WTC11 (cell line): ENCODE results near the gene RNF151. TPM values are rescaled to one million over a fixed set of nuclear protein-coding genes. Genes with fewer than 3 reads are reported as not detected.

Experiments used
- ATAC-seq: fragments of 200-7000 bp; cut with Tn5 transposase; 2 replicates; pipeline ENCODE4 v1.10.0; 2021; ENCODE audit warnings: mild to moderate bottlenecking, moderate library complexity
- CTCF ChIA-PET: fragments of 300-600 bp; sonication (Branson Sonifier 250); formaldehyde crosslinking; loops from one replicate; lab custom pipeline; 2021; ENCODE audit warnings: antibody characterized with exemption; lab: Charles Lee
- POLR2A ChIA-PET: fragments of 350-600 bp; sonication (Branson Sonifier 250); formaldehyde crosslinking; loops from one replicate; lab custom pipeline; 2021; ENCODE audit warnings: antibody characterized with exemption; lab: Charles Lee
- DNase-seq: peaks from one replicate; pipeline ENCODE4 v3.0.0; 2021; ENCODE audit warnings: low spot score
- H3K27ac Mint-ChIP-seq: 2 replicates; pipeline ENCODE4 v1.8.0; 2021; ENCODE audit warnings: mixed read lengths
- H3K27me3 Mint-ChIP-seq: 2 replicates; pipeline ENCODE4 v1.8.0; 2021; ENCODE audit warnings: low read depth, mild to moderate bottlenecking, moderate library complexity, mixed read lengths
- H3K36me3 Mint-ChIP-seq: 2 replicates; pipeline ENCODE4 v1.8.0; 2021; ENCODE audit warnings: mixed read lengths
- H3K4me1 Mint-ChIP-seq: 2 replicates; pipeline ENCODE4 v1.8.0; 2022; ENCODE audit warnings: mixed read lengths
- H3K4me3 Mint-ChIP-seq: 2 replicates; pipeline ENCODE4 v1.8.0; 2021; ENCODE audit warnings: mild to moderate bottlenecking, moderate library complexity, mixed read lengths
- H3K9me3 Mint-ChIP-seq: 2 replicates; pipeline ENCODE4 v1.8.0; 2021; ENCODE audit warnings: mixed read lengths
- AFF4 ChIP-seq: sonication (generic); formaldehyde crosslinking; IDR thresholded peaks from 2 replicates; pipeline ENCODE4 v1.8.1; 2023; ENCODE audit warnings: mild to moderate bottlenecking, missing genetic modification reagents, borderline replicate concordance
- E2F5 ChIP-seq: sonication (generic); formaldehyde crosslinking; IDR thresholded peaks from 2 replicates; pipeline ENCODE4 v1.8.1; 2022; ENCODE audit warnings: mild to moderate bottlenecking, moderate library complexity, missing genetic modification reagents
- ELF4 ChIP-seq: sonication (generic); formaldehyde crosslinking; IDR thresholded peaks from 2 replicates; pipeline ENCODE4 v1.8.1; 2022; ENCODE audit warnings: low read depth, mild to moderate bottlenecking, moderate library complexity, missing genetic modification reagents
- EMX1 ChIP-seq: fragments of 250-450 bp; sonication (Bioruptor Pico); IDR thresholded peaks from 2 replicates; pipeline ENCODE4 v1.8.0; 2021; ENCODE audit warnings: mild to moderate bottlenecking
- FOXJ3 ChIP-seq: sonication (generic); formaldehyde crosslinking; IDR thresholded peaks from 2 replicates; pipeline ENCODE4 v1.9.0; 2021; ENCODE audit warnings: missing genetic modification reagents, mild to moderate bottlenecking, borderline replicate concordance
- FOXK1 ChIP-seq: sonication (generic); formaldehyde crosslinking; IDR thresholded peaks from 2 replicates; pipeline ENCODE4 v1.8.0; 2022; ENCODE audit warnings: mild to moderate bottlenecking, moderate library complexity, missing genetic modification reagents
- JUN ChIP-seq: sonication (generic); formaldehyde crosslinking; IDR thresholded peaks from 2 replicates; pipeline ENCODE4 v1.8.0; 2023; ENCODE audit warnings: mild to moderate bottlenecking, missing genetic modification reagents
- KAT7 ChIP-seq: sonication (generic); formaldehyde crosslinking; IDR thresholded peaks from 2 replicates; pipeline ENCODE4 v1.8.1; 2023; ENCODE audit warnings: missing genetic modification reagents, mild to moderate bottlenecking, borderline replicate concordance
- MYBL2 ChIP-seq: sonication (generic); formaldehyde crosslinking; IDR thresholded peaks from 2 replicates; pipeline ENCODE4 v1.8.1; 2023; ENCODE audit warnings: mild to moderate bottlenecking, moderate library complexity, missing genetic modification reagents
- NFYB ChIP-seq: sonication (generic); formaldehyde crosslinking; conservative IDR thresholded peaks from 2 replicates; pipeline ENCODE4 v1.8.0; 2022; ENCODE audit warnings: low read depth, missing genetic modification reagents
- PREB ChIP-seq: sonication (generic); formaldehyde crosslinking; IDR thresholded peaks from 2 replicates; pipeline ENCODE4 v1.8.1; 2022; ENCODE audit warnings: mild to moderate bottlenecking, missing genetic modification reagents, moderate library complexity, borderline replicate concordance
- PRRX2 ChIP-seq: fragments of 250-450 bp; sonication (Bioruptor Pico); IDR thresholded peaks from 2 replicates; pipeline ENCODE4 v1.8.0; 2021; ENCODE audit warnings: mild to moderate bottlenecking
- SP1 ChIP-seq: sonication (generic); formaldehyde crosslinking; conservative IDR thresholded peaks from 2 replicates; pipeline ENCODE4 v1.8.1; 2022; ENCODE audit warnings: missing genetic modification reagents
- ZNF317 ChIP-seq: sonication (generic); formaldehyde crosslinking; IDR thresholded peaks from 2 replicates; pipeline ENCODE4 v1.8.1; 2023; ENCODE audit warnings: low read depth, mild to moderate bottlenecking, moderate library complexity, missing genetic modification reagents, borderline replicate concordance
- ZNF396 ChIP-seq: fragments of 250-450 bp; sonication (Bioruptor Pico); IDR thresholded peaks from 2 replicates; pipeline ENCODE4 v1.8.0; 2021; ENCODE audit warnings: mild to moderate bottlenecking, moderate library complexity, borderline replicate concordance
- total RNA-seq: library from RNA; stranded (reverse); gene quantifications from 3 replicates; pipeline ENCODE4 v1.2.3, GENCODE V29; 2021
- TF ChIP-seq, protein P1 (sequence below): fragments of 250-450 bp; sonication (Bioruptor Pico); conservative IDR thresholded peaks from 2 replicates; pipeline ENCODE4 v1.9.0; 2021; ENCODE audit warnings: mild to moderate bottlenecking
- TF ChIP-seq, protein P2 (sequence below): fragments of 250-450 bp; sonication (Bioruptor Pico); IDR thresholded peaks from 2 replicates; pipeline ENCODE4 v1.9.0; 2021; ENCODE audit warnings: mild to moderate bottlenecking, borderline replicate concordance

RNF151 gene
- total RNA-seq, 1 experiment from 2014 or later = 0.31 TPM

GRCh38 chr16:1941162-1942046 lies 25.3 kb upstream of the RNF151 start:
- Mint-ChIP-seq H3K27me3 (peaks cover 13% of the 10 kb centered on the region), H3K9me3 (no peaks in the 10 kb centered on the region), H3K27ac (no peak overlapping the region), H3K4me1 (peaks cover 22% of the 10 kb centered on the region), H3K4me3 (peak overlapping the region; percentile 87), H3K36me3 (peaks cover 12% of the 10 kb centered on the region)
- ChIA-PET CTCF (interaction anchor here (0.6 to 4.4 kb wide), 33 partner anchors 9 to 207 kb away, joined by 3 to 29 read pairs (median 4); partner anchors contain the start of genes FAHD1, NOXO1, NUBP2 and RAB26), POLR2A (interaction anchor here (0.5 to 1.5 kb wide), 5 partner anchors 12 to 70 kb away, joined by 3 to 19 read pairs (median 5); partner anchors contain the start of genes RPL3L and RPS2)
- DNase-seq = peak; percentile 72
- TF ChIP-seq EMX1 (CRISPR knock-in tag) (no peak), ZNF317 (CRISPR knock-in tag) (no peak), KAT7 (no peak), MYBL2 (CRISPR knock-in tag) (no peak), E2F5 (CRISPR knock-in tag) (no peak), JUN (CRISPR knock-in tag) (no peak), SP1 (no peak), PREB (CRISPR knock-in tag) (no peak), ELF4 (no peak), FOXJ3 (CRISPR knock-in tag) (no peak), ZNF396 (CRISPR knock-in tag) (no peak), PRRX2 (CRISPR knock-in tag) (no peak), AFF4 (CRISPR knock-in tag) (no peak), FOXK1 (no peak), NFYB (no peak)
- TF ChIP-seq, protein P1, sequence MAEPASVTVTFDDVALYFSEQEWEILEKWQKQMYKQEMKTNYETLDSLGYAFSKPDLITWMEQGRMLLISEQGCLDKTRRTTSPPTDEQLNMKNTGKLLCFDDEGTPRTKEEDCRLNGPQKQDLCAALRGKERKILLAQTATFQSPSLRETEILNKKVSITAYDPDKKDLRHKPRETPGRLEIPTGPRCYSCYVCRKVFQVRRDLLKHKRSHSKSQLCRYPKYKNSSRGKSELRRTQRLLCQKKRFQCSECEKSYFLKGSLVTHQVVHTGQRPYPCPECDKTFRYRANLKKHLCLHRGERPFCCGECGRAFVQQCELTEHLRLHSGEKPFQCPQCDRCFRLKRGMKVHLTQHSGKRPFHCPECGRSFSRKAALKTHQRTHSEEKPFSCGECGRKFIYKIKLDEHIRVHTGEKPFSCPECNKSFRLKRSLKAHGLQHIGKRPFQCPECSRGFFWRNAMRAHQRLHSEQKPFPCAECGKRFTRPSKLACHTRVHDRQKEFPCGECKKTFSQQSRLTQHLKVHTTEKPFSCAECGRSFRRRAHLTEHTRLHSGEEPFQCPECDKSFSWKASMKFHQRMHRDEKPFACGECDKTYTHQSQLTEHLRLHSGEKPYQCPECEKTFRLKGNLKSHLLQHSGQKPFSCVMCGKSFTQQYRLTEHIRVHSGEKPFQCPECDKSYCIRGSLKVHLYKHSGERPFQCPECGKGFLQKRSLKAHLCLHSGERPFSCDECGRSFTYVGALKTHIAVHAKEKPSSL (CRISPR knock-in tag) = no peak
- TF ChIP-seq, protein P2, sequence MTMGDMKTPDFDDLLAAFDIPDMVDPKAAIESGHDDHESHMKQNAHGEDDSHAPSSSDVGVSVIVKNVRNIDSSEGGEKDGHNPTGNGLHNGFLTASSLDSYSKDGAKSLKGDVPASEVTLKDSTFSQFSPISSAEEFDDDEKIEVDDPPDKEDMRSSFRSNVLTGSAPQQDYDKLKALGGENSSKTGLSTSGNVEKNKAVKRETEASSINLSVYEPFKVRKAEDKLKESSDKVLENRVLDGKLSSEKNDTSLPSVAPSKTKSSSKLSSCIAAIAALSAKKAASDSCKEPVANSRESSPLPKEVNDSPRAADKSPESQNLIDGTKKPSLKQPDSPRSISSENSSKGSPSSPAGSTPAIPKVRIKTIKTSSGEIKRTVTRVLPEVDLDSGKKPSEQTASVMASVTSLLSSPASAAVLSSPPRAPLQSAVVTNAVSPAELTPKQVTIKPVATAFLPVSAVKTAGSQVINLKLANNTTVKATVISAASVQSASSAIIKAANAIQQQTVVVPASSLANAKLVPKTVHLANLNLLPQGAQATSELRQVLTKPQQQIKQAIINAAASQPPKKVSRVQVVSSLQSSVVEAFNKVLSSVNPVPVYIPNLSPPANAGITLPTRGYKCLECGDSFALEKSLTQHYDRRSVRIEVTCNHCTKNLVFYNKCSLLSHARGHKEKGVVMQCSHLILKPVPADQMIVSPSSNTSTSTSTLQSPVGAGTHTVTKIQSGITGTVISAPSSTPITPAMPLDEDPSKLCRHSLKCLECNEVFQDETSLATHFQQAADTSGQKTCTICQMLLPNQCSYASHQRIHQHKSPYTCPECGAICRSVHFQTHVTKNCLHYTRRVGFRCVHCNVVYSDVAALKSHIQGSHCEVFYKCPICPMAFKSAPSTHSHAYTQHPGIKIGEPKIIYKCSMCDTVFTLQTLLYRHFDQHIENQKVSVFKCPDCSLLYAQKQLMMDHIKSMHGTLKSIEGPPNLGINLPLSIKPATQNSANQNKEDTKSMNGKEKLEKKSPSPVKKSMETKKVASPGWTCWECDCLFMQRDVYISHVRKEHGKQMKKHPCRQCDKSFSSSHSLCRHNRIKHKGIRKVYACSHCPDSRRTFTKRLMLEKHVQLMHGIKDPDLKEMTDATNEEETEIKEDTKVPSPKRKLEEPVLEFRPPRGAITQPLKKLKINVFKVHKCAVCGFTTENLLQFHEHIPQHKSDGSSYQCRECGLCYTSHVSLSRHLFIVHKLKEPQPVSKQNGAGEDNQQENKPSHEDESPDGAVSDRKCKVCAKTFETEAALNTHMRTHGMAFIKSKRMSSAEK (CRISPR knock-in tag) = no peak
- ATAC-seq = peak; percentile 15; the same call in 1 of the 2 replicates
